ENCODE results near the gene ZNF454.

- no peak for TF ChIP-seq EZH2 (IDR thresholded peaks at IDR 0.05)
- TF ChIP-seq POLR2AphosphoS5 (IDR thresholded peaks at IDR 0.05; ENCODE audit: borderline replicate concordance, low read depth, low read length) = no peak
Observed at GRCh38 chr5:178940569-178941360, at the start of gene ZNF454.
